H1 (cell line): ENCODE measurements around the gene IL3.

Experiments
- HDAC6 ChIP-seq: IDR thresholded peaks from one replicate; pipeline ENCODE4 v1.7.1; 2012; ENCODE audit warnings: low read depth, mild to moderate bottlenecking, inconsistent platforms, low read length, moderate library complexity
- KDM1A ChIP-seq: fragments of 200-600, 300-600 bp; sonication (generic); IDR thresholded peaks from 2 replicates; pipeline ENCODE4 v1.7.1; 2016; ENCODE audit warnings: mild to moderate bottlenecking, low read length, borderline replicate concordance
- NRF1 ChIP-seq: IDR thresholded peaks from 2 replicates; pipeline ENCODE4 v1.6.1; 2011; ENCODE audit warnings: mild to moderate bottlenecking, low read depth, low read length, improper control_type of control experiment
- POLR2A ChIP-seq, 2 experiments: IDR thresholded peaks; 1 replicate in 1 of 2; 2 replicates in 1 of 2; pipeline ENCODE4 v1.6.1; 2011; ENCODE audit warnings: low read depth in 2 of 2, low read length in 2 of 2, mild to moderate bottlenecking in 2 of 2; ENCODE audit errors: control extremely low read depth in 1 of 2
- POLR2AphosphoS5 ChIP-seq: IDR thresholded peaks from 2 replicates; pipeline ENCODE4 v1.6.1; 2011; ENCODE audit warnings: low read depth, low read length
- TF ChIP-seq, protein P1 (sequence below): IDR thresholded peaks from 2 replicates; pipeline ENCODE4 v1.6.1; 2012; ENCODE audit warnings: inconsistent platforms
- TF ChIP-seq, protein P2 (sequence below): IDR thresholded peaks from 2 replicates; pipeline ENCODE4 v1.6.1; 2012; ENCODE audit warnings: low read length, inconsistent platforms
- TF ChIP-seq, protein P3 (sequence below): IDR thresholded peaks from 2 replicates; pipeline ENCODE4 v1.6.1; 2011; ENCODE audit warnings: low read length, improper control_type of control experiment

DNA sequence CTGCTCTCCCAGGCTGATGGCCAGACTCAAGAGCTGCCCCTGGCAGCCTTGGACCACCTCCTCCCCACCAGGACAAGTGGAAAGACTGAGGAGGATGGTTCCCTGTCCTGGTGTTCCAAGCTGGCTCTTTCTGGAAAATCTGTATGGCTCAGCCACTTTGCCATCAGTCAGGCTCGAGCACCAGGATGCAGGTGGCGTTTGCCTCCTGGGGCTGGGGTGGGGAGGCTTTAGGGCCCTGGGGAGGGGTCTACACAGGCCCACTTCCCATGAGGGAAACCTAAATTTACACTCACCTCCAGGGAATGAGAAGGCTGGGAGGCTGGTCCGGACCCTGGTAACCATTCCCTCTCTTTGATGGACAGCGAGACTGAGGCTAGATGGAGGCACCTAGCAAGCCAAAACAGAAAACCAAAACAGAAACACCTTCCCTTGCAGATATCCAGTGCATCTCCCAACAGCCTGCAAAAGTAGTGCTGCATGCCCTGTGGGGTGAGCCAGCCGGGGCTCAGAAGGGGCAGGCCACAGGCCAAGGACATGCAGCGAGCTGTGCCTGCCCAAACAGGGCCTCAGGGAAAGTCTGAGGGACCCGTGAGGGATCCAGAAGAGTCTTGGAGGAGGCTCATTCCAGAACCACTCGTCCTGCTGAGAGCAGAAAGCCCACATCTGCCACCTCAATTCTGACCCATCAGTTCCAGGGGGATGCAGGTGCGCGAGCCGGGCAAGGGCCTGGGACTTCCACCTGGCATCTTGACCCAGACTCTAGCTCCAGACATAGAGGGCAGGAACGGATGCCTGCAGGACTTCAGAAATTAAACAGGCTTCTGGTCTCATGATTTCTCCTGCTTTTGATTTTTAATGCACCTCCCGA is 7.7 kb downstream of the IL3 start:
- TF ChIP-seq, protein P1, sequence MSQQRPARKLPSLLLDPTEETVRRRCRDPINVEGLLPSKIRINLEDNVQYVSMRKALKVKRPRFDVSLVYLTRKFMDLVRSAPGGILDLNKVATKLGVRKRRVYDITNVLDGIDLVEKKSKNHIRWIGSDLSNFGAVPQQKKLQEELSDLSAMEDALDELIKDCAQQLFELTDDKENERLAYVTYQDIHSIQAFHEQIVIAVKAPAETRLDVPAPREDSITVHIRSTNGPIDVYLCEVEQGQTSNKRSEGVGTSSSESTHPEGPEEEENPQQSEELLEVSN, result no peak
- TF ChIP-seq POLR2A (IDR thresholded peaks at IDR 0.05; ENCODE audit: control extremely low read depth in 1 of 2, low read depth in 2 of 2, low read length in 2 of 2) (no peak), HDAC6 (no peak), NRF1 (no peak), KDM1A (no peak), POLR2AphosphoS5 (no peak)
- TF ChIP-seq, protein P2, sequence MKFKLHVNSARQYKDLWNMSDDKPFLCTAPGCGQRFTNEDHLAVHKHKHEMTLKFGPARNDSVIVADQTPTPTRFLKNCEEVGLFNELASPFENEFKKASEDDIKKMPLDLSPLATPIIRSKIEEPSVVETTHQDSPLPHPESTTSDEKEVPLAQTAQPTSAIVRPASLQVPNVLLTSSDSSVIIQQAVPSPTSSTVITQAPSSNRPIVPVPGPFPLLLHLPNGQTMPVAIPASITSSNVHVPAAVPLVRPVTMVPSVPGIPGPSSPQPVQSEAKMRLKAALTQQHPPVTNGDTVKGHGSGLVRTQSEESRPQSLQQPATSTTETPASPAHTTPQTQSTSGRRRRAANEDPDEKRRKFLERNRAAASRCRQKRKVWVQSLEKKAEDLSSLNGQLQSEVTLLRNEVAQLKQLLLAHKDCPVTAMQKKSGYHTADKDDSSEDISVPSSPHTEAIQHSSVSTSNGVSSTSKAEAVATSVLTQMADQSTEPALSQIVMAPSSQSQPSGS, result no peak
- TF ChIP-seq, protein P3, sequence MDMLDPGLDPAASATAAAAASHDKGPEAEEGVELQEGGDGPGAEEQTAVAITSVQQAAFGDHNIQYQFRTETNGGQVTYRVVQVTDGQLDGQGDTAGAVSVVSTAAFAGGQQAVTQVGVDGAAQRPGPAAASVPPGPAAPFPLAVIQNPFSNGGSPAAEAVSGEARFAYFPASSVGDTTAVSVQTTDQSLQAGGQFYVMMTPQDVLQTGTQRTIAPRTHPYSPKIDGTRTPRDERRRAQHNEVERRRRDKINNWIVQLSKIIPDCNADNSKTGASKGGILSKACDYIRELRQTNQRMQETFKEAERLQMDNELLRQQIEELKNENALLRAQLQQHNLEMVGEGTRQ, result no peak
